ENCODE measurements around the gene TRAF3IP3. TPM values are rescaled to one million over a fixed set of nuclear protein-coding genes. Genes with fewer than 3 reads are reported as not detected.

The TRAF3IP3 gene
- polyA plus RNA-seq, 1 of the 3 experiments (the other 2 are of a cell fraction): 0.31 TPM

DNA sequence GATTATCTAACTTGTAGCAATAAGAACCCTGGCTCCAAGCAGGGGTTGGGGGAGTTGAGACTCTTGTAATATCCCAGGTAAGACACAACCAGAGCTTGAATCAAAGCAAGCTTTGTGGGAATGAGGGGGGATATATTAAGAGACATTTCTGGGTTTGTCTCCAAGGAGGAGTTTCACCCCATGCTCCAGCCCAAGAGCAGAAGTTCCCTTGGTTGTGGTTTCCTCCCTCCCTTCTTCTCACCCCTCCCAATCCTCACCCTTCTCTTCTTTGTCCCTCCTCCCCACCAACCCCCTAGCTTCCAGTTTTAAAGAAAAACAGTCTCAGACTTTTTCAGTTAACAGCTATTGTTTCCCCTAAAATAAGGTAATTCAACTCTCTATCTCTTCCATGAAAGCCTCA, 11.9 kb downstream of the TRAF3IP3 start:
- no peak overlapping the region for H3K4me3 ChIP-seq (ENCODE audit: low read depth in 2 of 2, low read length in 1 of 2)
- no peaks in the 10 kb centered on the region for H4K20me1 ChIP-seq (ENCODE audit: insufficient read depth)
- H3K27me3 ChIP-seq (ENCODE audit: insufficient read depth): no peaks in the 10 kb centered on the region
- no peaks in the 10 kb centered on the region for H3K79me2 ChIP-seq (ENCODE audit: insufficient read depth)
- no peaks in the 10 kb centered on the region for H3K36me3 ChIP-seq (replicated peaks in 1 of 2; ENCODE audit: control insufficient read depth in 1 of 2, insufficient read depth in 2 of 2, low read length in 1 of 2)
- no peak overlapping the region for H3K9ac ChIP-seq
- H3K9me2 ChIP-seq: no peaks in the 10 kb centered on the region
- peaks cover 30% of the 10 kb centered on the region for H3F3A ChIP-seq (replicated peaks; ENCODE audit: insufficient read depth)
- no peaks in the 10 kb centered on the region for H3K9me3 ChIP-seq
- H3K4me1 ChIP-seq (ENCODE audit: control insufficient read depth in 1 of 2, insufficient read depth in 2 of 2, low read depth in 1 of 2, low read length in 1 of 2): peaks cover 18 to 32% of the 10 kb centered on the region in 2 experiments
- POLR2A ChIA-PET: no interaction called here
- no peak for DNase-seq
- peak overlapping the region; percentile 90 to 100; a peak in 3 of 4 replicates for H3K27ac ChIP-seq (ENCODE audit: low read depth in 2 of 2, low read length in 1 of 2)
- no peak for TF ChIP-seq ELF1 (IDR thresholded peaks at IDR 0.05)
- no peak for TF ChIP-seq POLR2AphosphoS5 (IDR thresholded peaks at IDR 0.05; ENCODE audit: low read depth, low read length)
- no peak for TF ChIP-seq NFIC (IDR thresholded peaks at IDR 0.05; ENCODE audit: borderline replicate concordance)
- no peak for TF ChIP-seq USF2 (IDR thresholded peaks at IDR 0.05; ENCODE audit: borderline replicate concordance, low read depth, low read length)
- no peak for TF ChIP-seq GATA2 (CRISPR knock-in tag; IDR thresholded peaks at IDR 0.05)
- TF ChIP-seq CHD2 (IDR thresholded peaks at IDR 0.05; ENCODE audit: low read length, partially characterized antibody): no peak
- no peak for TF ChIP-seq MXI1 (IDR thresholded peaks at IDR 0.05; ENCODE audit: low read depth, low read length)
- no peak for TF ChIP-seq FOSL2 (IDR thresholded peaks at IDR 0.05; ENCODE audit: borderline replicate concordance, low read depth)
- TF ChIP-seq, protein P1, sequence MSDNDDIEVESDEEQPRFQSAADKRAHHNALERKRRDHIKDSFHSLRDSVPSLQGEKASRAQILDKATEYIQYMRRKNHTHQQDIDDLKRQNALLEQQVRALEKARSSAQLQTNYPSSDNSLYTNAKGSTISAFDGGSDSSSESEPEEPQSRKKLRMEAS (IDR thresholded peaks at IDR 0.05; ENCODE audit: low read depth): no peak
- no peak for TF ChIP-seq MEF2A (IDR thresholded peaks at IDR 0.05; ENCODE audit: borderline replicate concordance, low read depth)
- CTCF ChIA-PET: interaction anchor here (1.0 kb wide), 1 partner anchor 56 kb away, joined by 3 read pairs; no protein-coding TSS in a partner anchor
- H3K4me2 ChIP-seq: peak overlapping the region; percentile 64; the same call in 1 of the 2 replicates
- H2AFZ ChIP-seq (ENCODE audit: low read depth): no peak overlapping the region; the same call in 1 of the 2 replicates

DNA sequence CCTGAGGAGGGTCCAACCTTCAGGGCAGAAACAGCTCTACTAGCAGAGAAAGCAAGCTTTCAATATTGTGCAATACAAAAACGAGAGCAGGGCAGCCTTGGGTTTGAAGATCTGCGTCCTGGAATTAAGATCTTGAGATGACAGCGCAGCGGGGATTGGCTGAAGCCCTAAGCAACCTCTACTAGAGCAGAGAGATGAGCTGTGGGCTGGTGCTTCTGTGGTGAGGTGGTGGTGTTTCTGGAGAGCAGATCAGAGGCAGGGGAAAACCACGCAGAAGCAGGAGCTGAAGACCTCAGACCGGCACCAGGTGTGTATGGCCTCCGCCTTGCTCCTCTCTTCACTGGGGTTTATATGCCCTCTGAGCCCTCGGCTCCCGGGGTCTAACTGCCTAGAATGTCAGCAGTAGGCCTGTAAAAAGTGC, 12.5 kb downstream of the TRAF3IP3 start:
- H3K4me1 ChIP-seq (ENCODE audit: control insufficient read depth in 1 of 2, insufficient read depth in 2 of 2, low read depth in 1 of 2, low read length in 1 of 2): peaks cover 18 to 32% of the 10 kb centered on the region in 2 experiments
- H3K4me2 ChIP-seq: peak overlapping the region; percentile 64; the same call in 1 of the 2 replicates
- peaks cover 34% of the 10 kb centered on the region for H3F3A ChIP-seq (replicated peaks; ENCODE audit: insufficient read depth)
- CTCF ChIA-PET: interaction anchor here (1.0 to 1.1 kb wide), 3 partner anchors 10 to 55 kb away, joined by 3 to 4 read pairs (median 3); no protein-coding TSS in a partner anchor
- peak overlapping the region; percentile 61; the same call in 1 of the 2 replicates for H3K9ac ChIP-seq
- no peaks in the 10 kb centered on the region for H4K20me1 ChIP-seq (ENCODE audit: insufficient read depth)
- no peaks in the 10 kb centered on the region for H3K9me2 ChIP-seq
- no peak overlapping the region for H3K4me3 ChIP-seq (ENCODE audit: low read depth in 2 of 2, low read length in 1 of 2)
- H2AFZ ChIP-seq (ENCODE audit: low read depth): no peak overlapping the region; the same call in none of the 2 replicates
- WGBS (ENCODE audit: low lambda C conversion rate): 75% methylated on average over 6 of the region's 9 CpGs
- TF ChIP-seq RFX5 (IDR thresholded peaks at IDR 0.05; ENCODE audit: low read length) (no peak), SMC3 (IDR thresholded peaks at IDR 0.05; ENCODE audit: low read depth, low read length) (no peak), REST (IDR thresholded peaks at IDR 0.05; ENCODE audit: low read depth, low read length) (no peak), FOXM1 (IDR thresholded peaks at IDR 0.05; ENCODE audit: low read depth) (no peak)
- TF ChIP-seq, protein P2, sequence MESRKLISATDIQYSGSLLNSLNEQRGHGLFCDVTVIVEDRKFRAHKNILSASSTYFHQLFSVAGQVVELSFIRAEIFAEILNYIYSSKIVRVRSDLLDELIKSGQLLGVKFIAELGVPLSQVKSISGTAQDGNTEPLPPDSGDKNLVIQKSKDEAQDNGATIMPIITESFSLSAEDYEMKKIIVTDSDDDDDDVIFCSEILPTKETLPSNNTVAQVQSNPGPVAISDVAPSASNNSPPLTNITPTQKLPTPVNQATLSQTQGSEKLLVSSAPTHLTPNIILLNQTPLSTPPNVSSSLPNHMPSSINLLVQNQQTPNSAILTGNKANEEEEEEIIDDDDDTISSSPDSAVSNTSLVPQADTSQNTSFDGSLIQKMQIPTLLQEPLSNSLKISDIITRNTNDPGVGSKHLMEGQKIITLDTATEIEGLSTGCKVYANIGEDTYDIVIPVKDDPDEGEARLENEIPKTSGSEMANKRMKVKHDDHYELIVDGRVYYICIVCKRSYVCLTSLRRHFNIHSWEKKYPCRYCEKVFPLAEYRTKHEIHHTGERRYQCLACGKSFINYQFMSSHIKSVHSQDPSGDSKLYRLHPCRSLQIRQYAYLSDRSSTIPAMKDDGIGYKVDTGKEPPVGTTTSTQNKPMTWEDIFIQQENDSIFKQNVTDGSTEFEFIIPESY (IDR thresholded peaks at IDR 0.05; ENCODE audit: borderline replicate concordance, low read depth): no peak
- H3K36me3 ChIP-seq (replicated peaks in 1 of 2; ENCODE audit: control insufficient read depth in 1 of 2, insufficient read depth in 2 of 2, low read length in 1 of 2): no peaks in the 10 kb centered on the region
- H3K27ac ChIP-seq (ENCODE audit: low read depth in 2 of 2, low read length in 1 of 2): peak overlapping the region; percentile 90 to 100
- no peaks in the 10 kb centered on the region for H3K79me2 ChIP-seq (ENCODE audit: insufficient read depth)
- H3K27me3 ChIP-seq (ENCODE audit: insufficient read depth): no peaks in the 10 kb centered on the region
- no peaks in the 10 kb centered on the region for H3K9me3 ChIP-seq
- no peak for DNase-seq
- POLR2A ChIA-PET: no interaction called here

Data from SK-N-SH (cell line).